Kidney (tissue), 14 donors: ENCODE measurements around the gene CD38. TPM values are rescaled to one million over a fixed set of nuclear protein-coding genes. Genes with fewer than 3 reads are reported as not detected.

Source experiments
- DNase-seq, 5 donors: peaks; one replicate each; pipeline ENCODE4 v3.0.0-alpha.2; 2013 to 2020
- FAIRE-seq: peaks from 2 replicates; lab custom pipeline; 2012; peaks lifted over from hg19 to GRCh38; lab: Jason Lieb, UNC
- H3K27ac ChIP-seq, 2 donors: one replicate each; pipeline ENCODE4 v1.7.0; 2013; ENCODE audit warnings: low read depth in 2 of 2, low read length in 2 of 2, inconsistent platforms in 1 of 2
- H3K27me3 ChIP-seq: one replicate; pipeline ENCODE4 v1.7.1; 2013; ENCODE audit warnings: low read length, inconsistent platforms; ENCODE audit not compliant: control insufficient read depth, insufficient read depth
- H3K36me3 ChIP-seq, 3 donors: one replicate each; pipeline versions ENCODE4 v1.7.0 to v1.7.1; 2013; ENCODE audit warnings: low read length in 3 of 3, control low read depth in 1 of 3, inconsistent platforms in 1 of 3; ENCODE audit not compliant: insufficient read depth in 3 of 3, control insufficient read depth in 2 of 3
- H3K4me1 ChIP-seq, 3 donors: one replicate each; pipeline versions ENCODE4 v1.7.0 to v1.7.1; 2013; ENCODE audit warnings: low read length in 3 of 3, inconsistent platforms in 1 of 3, low read depth in 1 of 3; ENCODE audit not compliant: control insufficient read depth in 2 of 3, insufficient read depth in 2 of 3
- H3K4me3 ChIP-seq, 3 donors: one replicate each; pipeline versions ENCODE4 v1.7.0 to v1.8.1; 2013; ENCODE audit warnings: low read length in 3 of 3, control low read depth in 1 of 3, inconsistent platforms in 1 of 3
- H3K9ac ChIP-seq, 3 donors: one replicate each; pipeline versions ENCODE4 v1.7.0 to v1.7.1; 2013; ENCODE audit warnings: low read length in 3 of 3, control low read depth in 1 of 3, inconsistent platforms in 1 of 3
- H3K9me3 ChIP-seq, 3 donors: one replicate each; pipeline versions ENCODE4 v1.7.0 to v1.7.1; 2013; ENCODE audit warnings: low read length in 3 of 3, control low read depth in 1 of 3, inconsistent platforms in 1 of 3; ENCODE audit not compliant: control insufficient read depth in 2 of 3, insufficient read depth in 1 of 3
- intact Hi-C: fragments of 100-400 bp; cut with DNase I; formaldehyde crosslinking; loops from one replicate; pipeline ENCODE4 v1.11.1; 2022
- polyA plus RNA-seq: library from polyadenylated mRNA; stranded (reverse); fragments of 350-450 nt; fragmentation: Illumina TruSeq; extraction: RNeasy Lipid Tissue Mini Kit (QIAGEN cat#74804); gene quantifications from one replicate; pipeline ENCODE4 v1.2.3, GENCODE V29; 2014; ENCODE audit warnings: low read depth, low replicate concordance; ENCODE audit not compliant: insufficient read depth
- total RNA-seq: library from RNA; stranded (reverse); fragmentation: NEBNext Ultra II Directional; extraction: Animal tissue kit (Norgen Biotek cat#: 25700); gene quantifications from one replicate; pipeline ENCODE4 v1.2.1, GENCODE V29; 2021
- TF ChIP-seq, protein P1 (sequence below): IDR thresholded peaks from 3 replicates; pipeline ENCODE4 v1.5.1; 2012; ENCODE audit warnings: mild to moderate bottlenecking, moderate library complexity, borderline replicate concordance; ENCODE audit not compliant: insufficient read depth; ENCODE audit errors: extremely low read depth
- donor health status: control.
- donor health status: control.
- donor health status: control.
- donor health status: control.
- donor health status: control.
- donor health status: DM: yes; HTN: yes; CAD: no.
- donor health status: Normal renal cell carcinoma (clear cell type).

CD38 gene
- total and polyA plus RNA-seq, 2 donors from 2014 or later, result 0.15 to 8.9 TPM

- Histone ChIP-seq H3K27me3 (no peaks in the 10 kb centered on the region), H3K4me3 (no peak overlapping the region), H3K9ac (no peak overlapping the region), H3K9me3 (no peaks in the 10 kb centered on the region), H3K4me1 (no peaks in the 10 kb centered on the region), H3K27ac (no peak overlapping the region), H3K36me3 (no peaks in the 10 kb centered on the region)
- FAIRE-seq (no peak), DNase-seq (no peak)
- intact Hi-C loops, result no loop called here
- TF ChIP-seq, protein P1, sequence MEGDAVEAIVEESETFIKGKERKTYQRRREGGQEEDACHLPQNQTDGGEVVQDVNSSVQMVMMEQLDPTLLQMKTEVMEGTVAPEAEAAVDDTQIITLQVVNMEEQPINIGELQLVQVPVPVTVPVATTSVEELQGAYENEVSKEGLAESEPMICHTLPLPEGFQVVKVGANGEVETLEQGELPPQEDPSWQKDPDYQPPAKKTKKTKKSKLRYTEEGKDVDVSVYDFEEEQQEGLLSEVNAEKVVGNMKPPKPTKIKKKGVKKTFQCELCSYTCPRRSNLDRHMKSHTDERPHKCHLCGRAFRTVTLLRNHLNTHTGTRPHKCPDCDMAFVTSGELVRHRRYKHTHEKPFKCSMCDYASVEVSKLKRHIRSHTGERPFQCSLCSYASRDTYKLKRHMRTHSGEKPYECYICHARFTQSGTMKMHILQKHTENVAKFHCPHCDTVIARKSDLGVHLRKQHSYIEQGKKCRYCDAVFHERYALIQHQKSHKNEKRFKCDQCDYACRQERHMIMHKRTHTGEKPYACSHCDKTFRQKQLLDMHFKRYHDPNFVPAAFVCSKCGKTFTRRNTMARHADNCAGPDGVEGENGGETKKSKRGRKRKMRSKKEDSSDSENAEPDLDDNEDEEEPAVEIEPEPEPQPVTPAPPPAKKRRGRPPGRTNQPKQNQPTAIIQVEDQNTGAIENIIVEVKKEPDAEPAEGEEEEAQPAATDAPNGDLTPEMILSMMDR, result no peak
These were observed 115.8 kb downstream of the CD38 start for GRCh38 chr4:15893962-15894361.

DNA sequence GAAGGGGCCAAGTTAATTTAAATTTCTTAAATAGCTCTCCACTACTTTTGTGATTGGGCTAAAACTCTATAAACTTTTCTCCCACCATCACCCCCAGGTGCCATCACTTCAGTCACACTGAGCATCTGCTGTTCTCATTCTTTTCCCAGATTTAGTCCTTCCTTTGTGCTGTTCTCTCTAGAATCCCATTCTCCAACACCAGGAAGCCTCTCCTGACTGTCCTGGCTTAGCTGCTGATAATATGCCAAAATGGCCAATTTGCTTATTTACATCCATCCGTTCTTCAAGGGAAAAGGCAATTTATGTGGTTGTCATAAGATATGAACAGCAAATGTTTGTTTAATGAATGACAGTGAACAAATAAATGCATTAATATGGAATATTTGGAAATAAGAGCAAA is 116.3 kb downstream of the CD38 start:
- no peaks in the 10 kb centered on the region for H3K9me3 ChIP-seq
- no peaks in the 10 kb centered on the region for H3K36me3 ChIP-seq
- H3K4me3 ChIP-seq, result no peak overlapping the region
- DNase-seq (no peak), FAIRE-seq (no peak)
- no peaks in the 10 kb centered on the region for H3K4me1 ChIP-seq
- no peak overlapping the region for H3K27ac ChIP-seq
- intact Hi-C loops, result no loop called here
- H3K27me3 ChIP-seq, result no peaks in the 10 kb centered on the region
- TF ChIP-seq, protein P1, result no peak
- no peak overlapping the region for H3K9ac ChIP-seq

- H3K4me3 ChIP-seq, result no peak overlapping the region
- H3K9me3 ChIP-seq, result no peaks in the 10 kb centered on the region
- no peaks in the 10 kb centered on the region for H3K4me1 ChIP-seq
- H3K27me3 ChIP-seq, result no peaks in the 10 kb centered on the region
- TF ChIP-seq, protein P1, result no peak
- no peak overlapping the region for H3K9ac ChIP-seq
- intact Hi-C loops, result no loop called here
- DNase-seq (no peak), FAIRE-seq (no peak)
- H3K27ac ChIP-seq, result no peak overlapping the region
- no peaks in the 10 kb centered on the region for H3K36me3 ChIP-seq
These were observed 117.1 kb downstream of the CD38 start for GRCh38 chr4:15894921-15895916.
